ENCODE data around the gene BTF3.

Gene BTF3

DNA sequence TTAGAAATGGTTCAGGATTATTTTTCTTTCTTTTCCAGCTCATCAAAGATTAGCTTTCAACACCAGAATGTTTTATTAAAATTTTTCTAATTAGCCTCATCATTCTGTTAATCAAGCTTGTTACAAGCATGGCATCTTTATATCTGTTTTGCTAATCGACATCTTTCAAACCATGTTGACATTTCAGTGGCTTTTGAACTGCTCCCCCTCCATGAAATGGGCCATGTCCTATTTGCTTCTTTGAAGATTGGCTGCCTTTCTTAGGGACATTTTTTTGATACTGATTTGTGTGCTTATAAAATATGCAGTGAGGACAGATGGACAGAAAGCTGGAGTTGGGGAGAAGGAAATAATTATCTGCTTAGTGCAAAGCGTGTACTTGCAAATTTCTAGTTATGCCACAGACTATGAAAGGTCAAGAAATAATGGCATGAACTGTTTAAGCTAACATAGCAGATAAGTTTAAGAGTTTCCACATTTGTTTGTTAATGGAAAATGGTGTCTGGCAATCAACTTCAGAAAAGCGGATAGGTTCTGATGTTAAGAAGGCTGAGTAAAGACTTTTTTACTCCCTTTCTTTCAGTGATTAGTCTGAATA lies 27.5 kb downstream of the BTF3 start:
- no peak for FAIRE-seq

DNA sequence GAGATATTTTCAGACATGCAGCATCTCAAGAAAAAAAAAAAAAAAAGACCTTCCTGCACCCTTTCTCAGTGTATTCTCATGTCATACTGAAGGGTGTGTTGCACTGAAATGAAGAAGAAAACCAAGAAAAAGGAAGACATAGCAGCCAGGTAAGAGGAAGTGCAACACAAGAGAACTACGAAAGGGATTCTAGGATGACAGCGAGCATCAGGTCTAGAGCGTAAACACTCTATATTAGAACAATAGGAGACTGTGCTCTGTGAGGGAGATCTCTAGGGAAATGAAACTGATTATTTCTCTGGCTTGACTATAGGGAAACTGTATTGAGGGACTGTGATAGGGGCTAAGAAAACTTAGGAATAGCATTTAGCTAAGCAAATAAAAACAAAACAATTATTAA lies 30.0 kb downstream of the BTF3 start:
- no peak for FAIRE-seq

DNA sequence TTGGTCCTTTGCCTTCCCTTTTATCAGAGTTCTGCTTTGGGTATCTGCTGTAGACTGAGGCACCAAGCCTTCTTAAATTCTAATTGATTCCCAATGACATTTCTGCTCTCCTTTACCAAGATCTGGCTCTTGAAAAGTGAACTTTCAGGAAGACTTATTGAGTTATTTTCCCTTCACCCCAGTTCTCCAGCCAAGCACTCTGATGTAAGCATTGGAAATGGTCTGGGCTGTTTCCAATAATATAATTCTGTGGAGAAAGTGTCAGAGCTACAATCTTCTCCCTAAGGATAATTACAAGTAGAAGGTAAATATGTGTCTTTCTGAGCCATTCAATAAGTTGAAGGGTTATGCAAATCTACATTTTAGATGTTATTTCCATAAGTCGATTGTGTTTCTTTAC lies 30.8 kb downstream of the BTF3 start:
- FAIRE-seq = no peak

DNA sequence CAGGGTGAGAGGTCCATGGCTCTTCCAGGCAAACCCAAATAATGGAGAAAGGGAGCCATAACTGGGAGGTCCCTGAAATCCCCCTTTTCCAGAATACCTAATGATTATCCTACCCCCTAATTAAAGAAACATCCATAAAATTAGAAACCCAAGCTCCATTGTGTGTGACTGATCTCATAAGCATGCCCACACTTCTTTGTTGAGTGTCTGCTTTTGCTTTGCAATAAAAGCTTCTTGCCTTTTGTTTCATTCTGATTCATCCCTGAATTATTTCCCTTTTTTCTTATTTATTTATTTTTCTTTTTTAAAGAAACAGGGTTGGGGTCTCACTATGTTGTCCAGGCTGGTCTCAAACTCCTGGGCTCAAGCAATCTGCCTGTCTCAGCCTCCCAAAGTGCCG lies 33.1 kb downstream of the BTF3 start:
- FAIRE-seq = no peak

DNA sequence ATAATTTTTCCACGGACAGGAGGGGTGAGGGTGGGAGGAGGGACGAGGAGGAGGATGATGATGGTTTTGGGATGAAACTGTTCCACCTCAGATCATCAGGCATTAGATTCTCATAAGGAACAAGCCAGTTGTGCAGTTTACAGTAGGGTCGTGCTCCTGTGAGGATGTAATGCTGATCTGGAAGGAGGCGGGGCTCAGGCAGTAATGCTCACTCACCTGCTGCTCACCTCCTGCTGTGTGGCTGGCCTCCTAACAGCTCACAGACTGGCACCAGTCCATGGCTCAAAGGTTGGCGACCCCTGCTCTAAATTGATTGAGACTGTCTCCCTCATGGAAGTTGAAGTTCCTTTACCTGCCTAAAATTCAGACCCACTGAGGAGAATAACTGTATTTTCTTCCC lies 34.0 kb downstream of the BTF3 start:
- FAIRE-seq = no peak

DNA sequence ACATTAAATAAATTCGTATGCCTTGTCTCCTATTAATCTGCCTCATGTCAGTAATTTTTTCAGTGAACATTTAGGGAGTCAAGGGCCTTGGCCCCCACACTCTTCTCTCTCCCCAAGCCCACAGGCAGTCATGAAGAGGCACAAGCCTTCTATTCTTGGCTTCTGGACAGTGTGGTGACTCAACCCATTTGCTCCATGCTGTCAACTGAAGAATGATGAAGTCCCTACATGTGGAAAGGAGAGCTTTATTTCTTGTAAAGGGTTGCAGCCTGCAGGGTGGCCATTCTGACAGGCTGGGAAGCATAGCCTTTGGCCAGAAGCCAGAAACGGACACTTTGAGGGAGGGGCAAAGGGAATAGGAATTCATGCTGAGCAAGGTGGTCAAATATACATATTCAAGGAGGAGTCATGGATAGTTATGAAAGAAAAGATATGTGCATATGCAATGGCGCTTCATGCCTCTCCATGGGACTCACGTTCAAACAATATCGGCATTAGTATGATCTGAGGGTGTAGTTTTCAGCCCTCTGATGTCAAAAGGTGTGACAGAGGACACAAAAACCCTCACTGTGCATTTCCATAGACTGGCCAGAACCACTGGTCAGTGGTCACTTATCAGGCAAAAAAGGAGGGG lies 35.9 kb downstream of the BTF3 start:
- no peak for FAIRE-seq

DNA sequence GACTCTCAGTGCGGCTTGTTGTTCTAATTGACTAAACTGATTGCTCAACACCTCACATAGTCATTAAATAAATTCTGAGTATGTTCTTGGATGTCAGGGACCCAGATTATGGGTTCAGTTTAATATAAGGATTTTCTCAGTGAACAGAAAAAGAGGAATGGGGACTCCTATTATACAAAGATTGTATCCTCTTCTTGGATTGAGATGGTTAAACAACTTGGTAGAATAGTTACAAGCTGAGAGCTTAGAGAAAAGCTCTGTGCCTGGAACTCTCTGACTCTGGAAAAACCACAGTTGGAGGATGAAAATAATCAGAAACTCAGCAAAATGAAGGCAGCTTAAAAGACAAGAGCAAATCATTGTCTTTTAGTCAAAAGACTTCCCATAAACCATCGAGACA lies 36.7 kb downstream of the BTF3 start:
- FAIRE-seq = no peak

DNA sequence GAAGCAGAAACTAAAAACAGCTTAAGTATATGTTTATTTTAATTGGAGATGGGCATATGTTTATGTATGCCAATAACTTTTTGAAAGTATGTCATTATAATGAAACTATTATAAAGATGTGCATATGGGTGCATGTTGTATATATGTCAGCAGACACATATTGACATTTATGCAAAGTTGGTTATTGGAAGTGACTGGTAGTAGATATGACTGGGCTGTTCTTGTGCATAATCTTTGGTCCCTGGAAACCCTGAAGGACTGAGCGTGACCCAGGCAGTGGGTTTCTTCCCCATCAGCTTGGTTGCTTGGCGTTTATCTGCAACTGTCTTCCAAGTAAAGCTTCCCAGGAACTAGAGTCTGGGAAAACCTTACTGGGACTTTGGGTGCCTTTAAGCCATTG lies 41.5 kb downstream of the BTF3 start:
- no peak for FAIRE-seq

DNA sequence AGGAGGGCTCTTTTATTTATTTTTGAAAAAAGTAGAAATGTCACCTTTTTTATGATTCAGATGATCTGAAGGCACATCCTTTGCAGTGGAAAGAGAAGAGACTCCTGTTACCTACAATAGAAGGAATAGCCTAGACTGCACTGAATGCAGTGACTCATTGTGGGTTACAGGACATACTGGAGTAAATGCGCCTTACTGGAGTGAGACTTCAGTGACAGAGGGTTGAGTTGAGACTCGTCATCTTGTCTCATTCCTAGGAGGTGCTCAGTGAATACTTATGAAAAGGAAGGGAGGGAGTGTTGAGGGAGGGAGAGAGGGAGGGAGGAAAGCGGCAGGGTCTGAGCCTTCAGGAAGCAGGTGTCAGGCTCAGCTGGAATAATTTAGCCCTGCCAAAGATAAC lies 42.0 kb downstream of the BTF3 start:
- no peak for FAIRE-seq

DNA sequence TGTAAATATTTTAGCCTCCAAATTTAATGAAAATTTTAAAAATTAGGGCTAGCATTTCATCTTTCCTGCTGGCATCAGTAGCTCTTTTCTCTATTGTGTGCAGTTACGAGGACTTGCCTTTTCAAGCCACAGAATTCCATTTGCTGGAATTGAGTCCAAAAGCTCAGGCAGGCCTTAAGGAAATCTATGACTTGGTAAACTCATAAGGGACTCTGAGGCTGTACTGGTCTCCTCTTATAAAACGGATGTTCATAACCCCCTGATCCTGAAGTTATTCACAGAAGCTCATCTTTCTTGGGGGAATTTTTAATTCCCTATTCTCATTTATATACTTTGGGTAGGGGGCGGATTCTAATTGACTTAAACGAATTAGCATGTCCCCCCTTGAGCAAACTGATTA lies 43.8 kb downstream of the BTF3 start:
- FAIRE-seq = no peak

DNA sequence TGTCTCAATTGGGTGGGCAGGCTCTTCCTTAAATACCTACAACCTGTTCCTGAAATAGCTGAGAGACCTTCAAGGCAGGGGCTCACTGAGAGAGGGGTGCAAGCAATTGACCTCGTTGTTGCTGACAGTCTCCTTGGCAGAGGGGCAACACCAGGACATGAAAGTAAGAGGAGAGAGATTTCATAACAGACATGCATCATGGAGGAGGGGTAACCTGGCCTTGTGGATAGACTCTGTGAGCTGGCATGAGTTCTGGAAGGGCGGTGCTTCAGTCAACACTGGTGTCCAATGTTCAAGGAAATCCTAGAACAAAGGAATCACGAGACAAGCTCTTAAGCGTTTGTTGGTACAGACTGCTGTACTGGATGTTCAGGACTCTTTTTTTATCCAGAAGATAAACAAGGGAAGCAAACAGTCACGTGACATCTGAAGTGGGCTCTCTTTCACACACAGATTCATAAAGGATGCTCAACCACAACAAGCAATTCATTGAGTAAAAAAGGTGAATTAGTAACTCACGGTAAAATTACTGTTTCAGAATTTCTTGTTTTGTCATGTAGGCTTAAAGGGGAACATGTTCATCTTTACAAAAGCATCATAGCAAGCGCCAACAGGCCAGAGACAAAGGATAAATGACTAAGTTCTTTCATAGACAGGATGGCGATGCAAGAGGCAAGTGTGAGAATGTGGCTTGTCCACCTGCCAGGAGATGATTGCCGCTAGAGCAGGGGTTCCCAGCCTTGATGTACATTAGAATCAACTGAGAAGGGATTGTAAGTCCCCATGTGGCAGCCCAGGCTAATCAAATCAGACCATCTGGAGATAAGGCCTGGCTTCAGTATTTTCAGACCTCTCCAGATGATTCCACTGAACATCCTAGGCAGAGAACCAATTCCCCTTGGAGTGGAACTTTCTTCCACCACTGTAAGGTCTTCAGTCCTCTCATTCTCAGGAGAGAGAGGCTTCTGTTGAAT lies 46.5 kb downstream of the BTF3 start:
- no peak for FAIRE-seq

DNA sequence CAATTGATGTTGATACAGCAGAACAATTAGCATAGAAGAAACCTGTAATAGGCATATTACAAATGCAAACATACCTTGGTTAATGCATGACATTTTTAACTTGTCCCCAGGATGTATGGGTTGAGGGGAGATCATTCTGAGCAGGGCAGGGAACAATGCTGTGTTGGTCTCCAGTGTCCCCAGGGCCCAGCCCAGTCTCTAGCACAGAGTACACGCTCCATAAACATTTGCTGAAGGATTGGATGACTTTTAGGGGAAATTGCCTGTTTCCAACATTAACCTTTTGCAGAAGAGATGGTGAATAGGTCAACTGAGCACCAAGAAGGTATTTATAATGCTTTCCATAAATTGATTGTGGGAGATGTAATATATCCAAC lies 47.1 kb downstream of the BTF3 start:
- no peak for FAIRE-seq

DNA sequence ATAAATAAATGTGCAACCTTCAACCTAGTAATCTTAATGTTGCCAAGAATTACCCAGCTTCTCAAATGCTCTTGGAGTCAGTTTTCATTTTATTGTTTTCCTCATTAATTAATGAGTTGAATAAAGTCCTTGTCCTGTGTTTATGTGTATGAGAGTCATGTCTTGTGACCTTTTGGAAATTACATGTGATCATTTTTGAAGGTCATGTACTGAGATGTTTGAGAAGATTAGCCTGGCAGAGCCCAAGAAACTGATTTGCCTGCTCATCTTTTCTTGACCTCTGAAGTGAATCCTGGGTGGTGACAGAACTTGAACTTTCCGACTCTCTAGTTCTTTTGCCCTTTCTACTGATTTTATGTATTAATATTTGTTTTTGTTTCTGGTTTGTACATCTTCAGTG lies 51.8 kb downstream of the BTF3 start:
- no peak for FAIRE-seq

DNA sequence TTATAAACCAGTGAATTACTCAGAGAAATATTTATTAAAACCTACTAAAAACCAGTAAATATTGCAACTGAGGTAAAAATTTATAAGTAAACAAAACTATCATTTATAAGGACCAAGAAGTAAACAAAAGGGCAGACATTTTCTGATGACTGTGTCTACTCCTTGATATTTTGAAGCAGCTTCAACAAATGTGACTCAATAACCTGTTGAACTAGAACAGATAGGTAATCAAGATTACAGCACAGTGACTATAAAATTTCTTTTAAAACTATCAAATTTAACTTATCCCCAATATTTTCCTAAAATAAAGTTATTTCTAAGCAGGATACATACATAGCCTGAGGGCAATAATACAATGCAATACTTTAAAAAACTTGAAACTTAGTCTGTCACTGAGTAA lies 54.4 kb downstream of the BTF3 start:
- no peak for FAIRE-seq

Measured in TTC549 (cell line).